Mesenchymal stem cell (in vitro differentiated cells and primary cell): ENCODE measurements around the gene RARB.

Experiments used
- DNase-seq: peaks from one replicate; pipeline ENCODE4 v3.0.0-alpha.2; 2013
- H2AFZ ChIP-seq: one replicate; pipeline ENCODE4 v1.6.1; 2013; ENCODE audit warnings: low read depth, mild to moderate bottlenecking, control low read depth, inconsistent platforms, low read length, moderate library complexity
- H2AK5ac ChIP-seq: 2 replicates; pipeline ENCODE4 v1.6.1; 2013; ENCODE audit warnings: low read length, moderate library complexity, mild to moderate bottlenecking, inconsistent platforms; ENCODE audit not compliant: severe bottlenecking
- H2BK120ac ChIP-seq: one replicate; pipeline ENCODE4 v1.6.1; 2013; ENCODE audit warnings: low read depth, mild to moderate bottlenecking, inconsistent platforms, low read length, moderate library complexity
- H2BK12ac ChIP-seq, 2 experiments: one replicate each; pipeline ENCODE4 v1.6.1; 2013; ENCODE audit warnings: inconsistent platforms in 2 of 2, low read length in 2 of 2, mild to moderate bottlenecking in 2 of 2, moderate library complexity in 2 of 2, control low read depth in 1 of 2
- H2BK15ac ChIP-seq: one replicate; pipeline ENCODE4 v1.6.1; 2013; ENCODE audit warnings: mild to moderate bottlenecking, low read depth, inconsistent platforms; ENCODE audit not compliant: poor library complexity, severe bottlenecking
- H2BK5ac ChIP-seq: 2 replicates; pipeline ENCODE4 v1.6.1; 2013; ENCODE audit warnings: low read depth, mild to moderate bottlenecking, low read length, control low read depth, inconsistent platforms; ENCODE audit not compliant: poor library complexity, severe bottlenecking
- H3K14ac ChIP-seq, 2 experiments: one replicate each; pipeline ENCODE4 v1.6.1; 2013; ENCODE audit warnings: inconsistent platforms in 2 of 2, low read length in 2 of 2, control low read depth in 1 of 2, mild to moderate bottlenecking in 1 of 2, moderate library complexity in 1 of 2
- H3K18ac ChIP-seq, 2 experiments: one replicate each; pipeline ENCODE4 v1.6.1; 2013; ENCODE audit warnings: inconsistent platforms in 2 of 2, low read length in 2 of 2, control low read depth in 1 of 2, low read depth in 1 of 2, mild to moderate bottlenecking in 1 of 2
- H3K23ac ChIP-seq, 2 experiments: one replicate each; pipeline ENCODE4 v1.6.1; 2013; ENCODE audit warnings: inconsistent platforms in 2 of 2, low read length in 2 of 2, mild to moderate bottlenecking in 2 of 2, moderate library complexity in 2 of 2, control low read depth in 1 of 2
- H3K27ac ChIP-seq: 2 replicates; pipeline ENCODE4 v1.5.1; 2013; ENCODE audit warnings: mild to moderate bottlenecking, moderate library complexity, low read length, control low read depth, inconsistent platforms; ENCODE audit not compliant: poor library complexity, severe bottlenecking
- H3K27me3 ChIP-seq, 2 experiments: 2 replicates each; pipeline versions ENCODE4 v1.6.1 to v1.7.0; 2013; ENCODE audit warnings: low read length in 2 of 2, mild to moderate bottlenecking in 2 of 2, moderate library complexity in 2 of 2, control low read depth in 1 of 2, inconsistent platforms in 1 of 2; ENCODE audit not compliant: control insufficient read depth in 1 of 2, insufficient read depth in 1 of 2
- H3K36me3 ChIP-seq, 2 experiments: 2 replicates each; pipeline versions ENCODE4 v1.6.1 to v1.7.0; 2013; ENCODE audit warnings: low read length in 2 of 2, control low read depth in 1 of 2, inconsistent platforms in 1 of 2, low read depth in 1 of 2, mild to moderate bottlenecking in 1 of 2; ENCODE audit not compliant: insufficient read depth in 2 of 2, control insufficient read depth in 1 of 2
- H3K4ac ChIP-seq, 2 experiments: one replicate each; pipeline ENCODE4 v1.6.1; 2013; ENCODE audit warnings: inconsistent platforms in 2 of 2, low read length in 2 of 2, mild to moderate bottlenecking in 2 of 2, moderate library complexity in 2 of 2, control low read depth in 1 of 2, low read depth in 1 of 2
- H3K4me1 ChIP-seq: 2 replicates; pipeline ENCODE4 v1.6.1; 2013; ENCODE audit warnings: low read depth, low read length, control low read depth; ENCODE audit not compliant: control insufficient read depth, insufficient read depth
- H3K4me2 ChIP-seq: 2 replicates; pipeline ENCODE4 v1.6.1; 2013; ENCODE audit warnings: low read length, mild to moderate bottlenecking, inconsistent platforms; ENCODE audit not compliant: poor library complexity, severe bottlenecking
- H3K4me3 ChIP-seq, 2 experiments: 2 replicates each; pipeline versions ENCODE4 v1.5.1 to v1.7.0; 2013; ENCODE audit warnings: low read length in 2 of 2, mild to moderate bottlenecking in 2 of 2, control low read depth in 1 of 2, low read depth in 1 of 2; ENCODE audit not compliant: insufficient read depth in 1 of 2
- H3K79me1 ChIP-seq: replicated peaks from 2 replicates; pipeline ENCODE4 v1.6.1; 2013; ENCODE audit warnings: mild to moderate bottlenecking, control low read depth, low read length, inconsistent platforms; ENCODE audit not compliant: poor library complexity, severe bottlenecking
- H3K9ac ChIP-seq: 2 replicates; pipeline ENCODE4 v1.7.0; 2013; ENCODE audit warnings: mild to moderate bottlenecking, low read length, moderate library complexity
- H3K9me3 ChIP-seq: 2 replicates; pipeline ENCODE4 v1.7.0; 2013; ENCODE audit warnings: mild to moderate bottlenecking, low read length; ENCODE audit not compliant: control insufficient read depth
- H4K8ac ChIP-seq: one replicate; pipeline ENCODE4 v1.6.1; 2013; ENCODE audit warnings: inconsistent platforms, mild to moderate bottlenecking, low read length, moderate library complexity
- H4K91ac ChIP-seq: one replicate; pipeline ENCODE4 v1.6.1; 2013; ENCODE audit warnings: mild to moderate bottlenecking, low read length, inconsistent platforms
- WGBS: methylation state at CpG from one replicate; pipeline ENCODE4 v1.1.7; 2013; ENCODE audit warnings: mixed read lengths; 5-methylcytosine and 5-hydroxymethylcytosine counted together

The RARB gene

GRCh38 chr3:25585361-25586166 is 157.5 kb downstream of the RARB start:
- H2BK120ac ChIP-seq, result no peak overlapping the region
- H3K9me3 ChIP-seq, result no peaks in the 10 kb centered on the region
- H3K4ac ChIP-seq, result peak overlapping the region in 1 of 2 experiments; percentile 65
- peak overlapping the region in 1 of 2 experiments; percentile 44 for H3K14ac ChIP-seq
- DNase-seq, result no peak
- no peak overlapping the region for H3K4me2 ChIP-seq
- H3K79me1 ChIP-seq, result no peaks in the 10 kb centered on the region
- no peak overlapping the region for H2BK5ac ChIP-seq
- H3K36me3 ChIP-seq, result no peaks in the 10 kb centered on the region
- no peak overlapping the region for H2AFZ ChIP-seq
- no peak overlapping the region for H3K9ac ChIP-seq
- WGBS, result 94% methylated on average over 14 of the region's 14 CpGs
- peaks cover 0 to 15% of the 10 kb centered on the region in 2 experiments for H3K27me3 ChIP-seq
- no peak overlapping the region for H4K91ac ChIP-seq
- peak overlapping the region; percentile 60 for H2BK15ac ChIP-seq
- H2AK5ac ChIP-seq, result no peak overlapping the region
- peaks cover 15% of the 10 kb centered on the region for H3K4me1 ChIP-seq
- peak overlapping the region in 1 of 2 experiments; percentile 52 for H3K18ac ChIP-seq
- H3K23ac ChIP-seq, result no peak overlapping the region
- H3K4me3 ChIP-seq, result no peak overlapping the region
- no peak overlapping the region for H4K8ac ChIP-seq
- no peak overlapping the region for H3K27ac ChIP-seq
- H2BK12ac ChIP-seq, result peak overlapping the region; percentile 44 to 73

GRCh38 chr3:25586167-25586505 is 158.1 kb downstream of the RARB start:
- H2BK12ac ChIP-seq, result peak overlapping the region in 1 of 2 experiments; percentile 73
- 97% methylated on average over 6 of the region's 6 CpGs for WGBS
- no peak overlapping the region for H3K27ac ChIP-seq
- no peak overlapping the region for H4K8ac ChIP-seq
- H2BK5ac ChIP-seq, result no peak overlapping the region
- no peak overlapping the region for H3K4me3 ChIP-seq
- H3K4me1 ChIP-seq, result peaks cover 15% of the 10 kb centered on the region
- H3K4me2 ChIP-seq, result no peak overlapping the region
- peak overlapping the region; percentile 15 for H2BK15ac ChIP-seq
- no peak overlapping the region for H3K14ac ChIP-seq
- peaks cover 0 to 15% of the 10 kb centered on the region in 2 experiments for H3K27me3 ChIP-seq
- H2BK120ac ChIP-seq, result no peak overlapping the region
- peak overlapping the region; percentile 24 to 52 for H3K18ac ChIP-seq
- H4K91ac ChIP-seq, result no peak overlapping the region
- H3K23ac ChIP-seq, result no peak overlapping the region
- H3K4ac ChIP-seq, result no peak overlapping the region
- no peak for DNase-seq
- no peaks in the 10 kb centered on the region for H3K9me3 ChIP-seq
- H2AFZ ChIP-seq, result no peak overlapping the region
- no peaks in the 10 kb centered on the region for H3K36me3 ChIP-seq
- no peak overlapping the region for H2AK5ac ChIP-seq
- H3K79me1 ChIP-seq, result no peaks in the 10 kb centered on the region
- H3K9ac ChIP-seq, result no peak overlapping the region

GRCh38 chr3:25586553-25586952 is 158.5 kb downstream of the RARB start:
- H3K27ac ChIP-seq, result no peak overlapping the region
- peak overlapping the region; percentile 77 to 80 for H2BK12ac ChIP-seq
- H2BK120ac ChIP-seq, result peak overlapping the region; percentile 69
- no peak overlapping the region for H2AFZ ChIP-seq
- H3K4me3 ChIP-seq, result no peak overlapping the region
- H3K23ac ChIP-seq, result no peak overlapping the region
- H3K36me3 ChIP-seq, result no peaks in the 10 kb centered on the region
- no peak overlapping the region for H3K4me2 ChIP-seq
- 85% methylated on average over 11 of the region's 11 CpGs for WGBS
- DNase-seq, result no peak
- no peak overlapping the region for H2AK5ac ChIP-seq
- peak overlapping the region; percentile 24 to 52 for H3K18ac ChIP-seq
- H3K27me3 ChIP-seq, result peaks cover 0 to 15% of the 10 kb centered on the region in 2 experiments
- H3K4me1 ChIP-seq, result peaks cover 11% of the 10 kb centered on the region
- peak overlapping the region in 1 of 2 experiments; percentile 65 for H3K4ac ChIP-seq
- H3K14ac ChIP-seq, result peak overlapping the region in 1 of 2 experiments; percentile 69
- no peak overlapping the region for H4K8ac ChIP-seq
- no peak overlapping the region for H2BK15ac ChIP-seq
- H3K9me3 ChIP-seq, result no peaks in the 10 kb centered on the region
- H3K9ac ChIP-seq, result no peak overlapping the region
- no peaks in the 10 kb centered on the region for H3K79me1 ChIP-seq
- H2BK5ac ChIP-seq, result no peak overlapping the region
- peak overlapping the region; percentile 90 for H4K91ac ChIP-seq

- WGBS, result no CpG with 5 or more reads among the region's 1 CpG
- peak overlapping the region in 1 of 2 experiments; percentile 16 for H3K18ac ChIP-seq
Measured at GRCh38 chr3:25587094-25587493, 159.0 kb downstream of the RARB start.

More at GRCh38 chr3:25587094-25587493, 159.0 kb downstream of the RARB start:
- no peak overlapping the region for H3K27ac ChIP-seq
- no peak overlapping the region for H2AK5ac ChIP-seq
- H2BK12ac ChIP-seq, result peak overlapping the region; percentile 77 to 80
- no peak overlapping the region for H3K4ac ChIP-seq
- H3K9me3 ChIP-seq, result no peaks in the 10 kb centered on the region
- H3K4me2 ChIP-seq, result no peak overlapping the region
- no peaks in the 10 kb centered on the region for H3K36me3 ChIP-seq
- no peak overlapping the region for H2BK120ac ChIP-seq
- H2BK5ac ChIP-seq, result no peak overlapping the region
- H3K9ac ChIP-seq, result no peak overlapping the region
- no peak overlapping the region for H4K8ac ChIP-seq
- H3K23ac ChIP-seq, result no peak overlapping the region
- H3K27me3 ChIP-seq, result peaks cover 0 to 15% of the 10 kb centered on the region in 2 experiments
- no peak overlapping the region for H2BK15ac ChIP-seq
- DNase-seq, result peak; percentile 65
- H3K14ac ChIP-seq, result no peak overlapping the region
- no peaks in the 10 kb centered on the region for H3K79me1 ChIP-seq
- H2AFZ ChIP-seq, result no peak overlapping the region
- no peak overlapping the region for H4K91ac ChIP-seq
- H3K4me3 ChIP-seq, result no peak overlapping the region
- peaks cover 11% of the 10 kb centered on the region for H3K4me1 ChIP-seq
